Sciatic nerve (tissue), 2 donors: ENCODE data around the gene LRRC15. TPM values are rescaled to one million over a fixed set of nuclear protein-coding genes. Genes with fewer than 3 reads are reported as not detected.

ENCODE experiments used
- ATAC-seq: fragments of 200-7000 bp; cut with Tn5 transposase; one replicate; pipeline ENCODE4 v1.9.1; 2020; ENCODE audit warnings: mild to moderate bottlenecking, moderate library complexity
- DNase-seq: peaks from one replicate; pipeline ENCODE4 v3.0.0-alpha.2; 2020; ENCODE audit warnings: low spot score
- intact Hi-C: fragments of 100-400 bp; cut with DNase I; formaldehyde crosslinking; loops from one replicate; pipeline ENCODE4 v1.14.2; 2022
- total RNA-seq: library from RNA; stranded (reverse); fragmentation: NEBNext Ultra II Directional; extraction: Animal tissue kit (Norgen Biotek cat#: 25700); gene quantifications from one replicate; pipeline ENCODE4 v1.2.1, GENCODE V29; 2021
- donor health status: DM: no; HTN: no; CAD: no.
- donor health status: DM: no; HTN: no; CAD: no.

Gene LRRC15
- total RNA-seq, 1 donor from 2014 or later: 0.18 TPM

DNA sequence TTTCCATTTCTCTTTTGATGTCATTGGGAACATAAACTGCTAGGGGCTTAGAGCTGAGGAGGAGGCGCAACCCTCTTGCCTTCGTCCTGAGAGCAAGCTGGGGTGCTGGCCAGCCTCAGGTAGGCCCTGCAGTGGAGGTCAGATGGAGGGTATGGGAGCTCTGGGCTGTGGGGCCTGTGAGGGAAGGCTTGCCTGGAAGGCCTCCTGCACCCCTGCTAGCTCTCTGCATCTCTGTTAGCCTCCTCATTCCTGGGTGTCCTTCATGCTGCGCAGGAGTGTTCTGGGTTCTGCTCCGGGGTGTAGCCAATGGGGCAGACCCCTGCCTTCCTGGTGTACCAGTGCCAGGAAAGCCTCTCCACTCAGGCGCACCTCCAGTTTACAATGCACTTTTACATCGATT is 17.7 kb upstream of the LRRC15 start:
- intact Hi-C loops: no loop called here
- no peak for ATAC-seq
- no peak for DNase-seq

DNA sequence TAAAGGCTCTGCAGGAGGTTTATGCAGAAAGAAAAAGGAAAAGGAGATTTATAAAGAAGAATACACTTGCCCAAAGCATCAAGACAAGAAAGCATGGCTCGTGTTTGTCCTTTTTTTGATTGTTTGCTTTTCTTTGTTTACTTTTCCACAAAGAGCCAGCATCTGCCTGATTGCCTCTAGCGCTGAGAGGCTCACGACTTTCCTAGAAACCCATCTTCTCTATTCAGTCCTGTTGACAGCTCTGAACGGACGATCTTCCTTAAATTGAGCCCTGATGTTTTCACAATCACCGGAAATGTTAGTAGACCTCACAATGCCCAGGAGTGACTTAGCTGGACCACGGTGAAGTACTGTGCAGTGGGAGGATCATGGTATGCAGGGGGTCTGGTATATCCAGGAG is 17.1 kb upstream of the LRRC15 start:
- DNase-seq (no peak), ATAC-seq (no peak)
- intact Hi-C loops: no loop called here

DNA sequence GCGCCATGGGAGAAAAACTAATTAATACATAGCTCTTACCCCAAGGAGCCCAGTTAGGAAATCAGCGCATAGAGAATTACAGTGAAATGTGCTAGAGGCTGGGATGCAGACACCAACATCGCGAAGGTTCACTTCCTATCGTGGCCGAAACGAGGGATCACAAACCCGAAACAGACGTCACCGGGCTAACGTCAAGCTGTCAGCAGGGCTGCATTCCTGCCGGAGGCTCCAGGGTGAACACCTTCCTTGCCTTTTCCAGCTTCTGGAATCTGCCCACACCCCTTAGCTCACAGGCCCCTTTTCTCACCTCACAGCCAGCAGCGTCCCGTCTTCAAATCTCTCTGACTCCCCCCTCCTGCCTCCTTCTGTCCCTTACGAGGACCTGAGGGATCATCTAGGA is 16.5 kb upstream of the LRRC15 start:
- intact Hi-C loops: no loop called here
- no peak for ATAC-seq
- DNase-seq: no peak

DNA sequence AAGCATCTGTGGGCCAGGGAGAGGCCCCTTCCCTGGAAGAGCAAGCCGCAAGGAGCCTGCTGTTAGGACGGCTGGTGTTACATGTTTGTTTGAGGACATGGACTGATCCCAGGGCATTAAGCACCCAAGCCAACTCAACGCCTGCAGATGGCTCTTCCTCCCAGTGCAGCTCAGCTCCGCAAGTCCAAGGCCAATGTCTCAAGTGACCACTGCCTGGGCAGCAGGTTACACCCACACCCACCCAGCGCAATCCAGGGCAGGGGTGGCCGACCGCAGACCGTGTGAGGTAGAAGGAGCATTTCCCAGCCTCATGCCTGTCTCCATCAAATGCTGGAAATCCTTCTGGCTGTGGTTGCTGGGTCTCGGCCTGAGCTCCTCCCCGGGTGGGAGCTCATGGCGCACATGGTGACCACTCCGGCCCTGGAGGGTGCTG is 15.0 kb upstream of the LRRC15 start:
- no peak for DNase-seq
- intact Hi-C loops: no loop called here
- ATAC-seq: no peak

DNA sequence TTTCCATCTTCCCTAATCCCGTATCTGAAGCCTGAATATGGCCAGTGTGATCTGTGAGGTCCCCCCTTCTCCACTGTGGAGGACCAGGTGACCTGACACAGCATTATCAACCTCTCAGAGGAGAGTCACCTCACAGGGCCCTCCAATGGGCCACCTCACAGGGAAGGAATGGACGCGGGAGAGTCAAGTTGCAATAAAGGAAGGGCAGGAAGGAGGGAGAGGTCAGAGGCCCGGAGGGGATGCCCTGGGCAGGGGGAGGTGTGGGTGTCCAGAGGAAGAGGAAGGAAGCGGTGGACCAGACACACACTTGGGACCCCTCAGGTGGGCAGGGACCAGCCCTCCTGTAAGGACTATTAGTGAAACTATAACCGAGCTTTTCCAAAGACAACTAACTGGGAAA is 14.6 kb upstream of the LRRC15 start:
- DNase-seq (no peak), ATAC-seq (no peak)
- intact Hi-C loops: no loop called here

DNA sequence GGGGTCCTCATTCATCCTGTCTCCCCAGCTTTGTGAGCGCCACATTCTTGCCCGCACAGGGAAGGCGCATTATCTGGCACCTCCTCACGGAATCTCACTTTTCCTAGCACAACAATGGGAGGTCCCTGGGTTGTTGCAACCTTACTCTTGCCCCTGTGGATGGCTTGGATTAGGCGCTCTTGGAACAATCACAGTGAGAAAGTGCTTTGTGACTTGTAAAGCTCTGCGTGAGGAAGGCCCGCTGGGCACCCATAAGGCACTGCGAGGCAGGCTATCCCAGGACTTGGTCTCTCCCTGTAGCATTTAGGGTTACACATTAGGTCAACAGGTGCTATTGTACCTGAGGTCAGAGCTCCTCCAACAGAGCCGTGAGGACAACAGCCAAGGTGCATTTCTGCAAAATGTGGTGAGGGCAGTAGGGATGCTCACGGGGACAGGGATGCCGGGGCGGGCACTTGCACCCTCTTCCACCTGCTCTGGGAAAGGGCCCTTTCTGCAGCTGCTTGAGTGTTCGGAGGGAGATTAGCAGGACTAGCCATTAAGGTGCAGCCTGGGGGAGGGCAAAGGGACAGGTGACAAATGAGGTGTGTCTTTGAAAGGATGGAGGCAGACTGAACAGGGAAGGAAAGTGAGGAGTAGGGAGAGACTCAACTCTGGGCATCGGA is 13.9 kb upstream of the LRRC15 start:
- DNase-seq (no peak), ATAC-seq (no peak)
- intact Hi-C loops: no loop called here

DNA sequence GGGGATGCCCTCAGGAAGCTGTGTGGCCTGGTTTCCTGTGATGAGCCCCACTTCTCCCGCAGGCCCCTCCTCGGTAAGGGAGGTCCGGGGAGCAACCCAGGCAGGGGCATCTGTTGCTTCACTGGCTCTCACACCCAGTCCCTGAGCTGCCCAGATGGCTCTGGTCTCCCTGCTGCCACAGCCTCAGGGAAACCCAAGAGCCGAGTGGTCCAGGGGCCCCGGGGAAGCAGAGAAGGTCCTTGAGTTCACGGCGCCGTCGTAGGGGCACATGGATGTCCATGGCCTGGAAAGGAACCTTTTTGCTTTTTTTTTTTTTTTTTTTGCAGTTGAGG is 13.3 kb upstream of the LRRC15 start:
- ATAC-seq (no peak), DNase-seq (no peak)
- intact Hi-C loops: no loop called here

DNA sequence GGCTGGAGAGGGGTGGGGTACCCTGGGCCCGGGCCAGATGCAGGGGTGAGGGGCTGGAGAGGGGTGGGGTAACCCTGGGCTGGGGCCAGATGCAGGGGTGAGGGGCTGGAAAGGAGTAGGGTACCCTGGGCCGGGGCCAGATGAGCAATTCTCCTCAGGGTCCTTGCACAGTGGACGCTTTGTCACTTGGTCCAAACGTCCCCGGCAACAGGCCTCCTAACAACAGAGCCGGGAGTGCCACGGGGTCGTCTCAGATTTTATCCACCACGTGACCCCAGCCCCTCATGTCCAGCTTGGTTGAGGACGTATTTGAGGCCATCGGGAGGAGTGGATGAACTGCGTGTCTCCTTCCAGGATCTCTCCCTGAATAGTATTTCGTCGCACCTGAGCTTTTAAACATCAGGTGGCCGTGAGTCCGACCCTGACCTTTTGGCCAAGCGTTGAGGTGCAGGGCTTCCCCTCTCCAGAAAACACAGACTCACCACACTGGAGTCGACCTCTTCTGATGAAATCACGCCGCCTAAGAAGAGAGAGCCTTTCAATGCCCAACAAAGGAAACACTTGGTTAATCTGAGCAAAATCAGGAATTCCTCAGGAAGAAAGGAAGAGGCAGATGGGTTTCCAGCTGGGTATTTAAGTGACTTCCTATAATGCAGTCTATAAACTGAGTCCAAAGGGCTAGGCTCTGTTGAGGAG is 12.8 kb upstream of the LRRC15 start:
- DNase-seq (no peak), ATAC-seq (no peak)
- intact Hi-C loops: no loop called here

DNA sequence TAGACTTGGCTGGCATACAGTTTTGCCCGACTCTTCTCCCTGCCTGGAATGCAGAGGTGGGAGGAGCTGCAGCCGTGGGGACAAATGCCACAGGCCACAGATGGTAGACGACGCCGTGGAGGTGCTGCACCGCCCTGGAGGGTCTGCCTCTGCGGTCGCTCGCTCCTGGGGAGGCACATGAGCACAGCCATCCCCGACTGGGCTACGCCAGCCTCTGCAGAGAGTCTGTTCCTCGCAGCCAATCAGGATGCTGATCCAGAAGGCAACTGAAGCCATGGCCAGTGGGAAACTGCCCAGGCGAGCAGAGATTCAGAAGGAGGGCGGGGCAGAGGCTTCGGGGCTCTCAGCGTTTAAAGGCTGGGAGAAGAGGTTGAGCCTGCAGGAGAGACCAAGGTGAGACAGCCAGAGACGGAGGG is 11.9 kb upstream of the LRRC15 start:
- intact Hi-C loops: no loop called here
- DNase-seq: no peak
- ATAC-seq: no peak

DNA sequence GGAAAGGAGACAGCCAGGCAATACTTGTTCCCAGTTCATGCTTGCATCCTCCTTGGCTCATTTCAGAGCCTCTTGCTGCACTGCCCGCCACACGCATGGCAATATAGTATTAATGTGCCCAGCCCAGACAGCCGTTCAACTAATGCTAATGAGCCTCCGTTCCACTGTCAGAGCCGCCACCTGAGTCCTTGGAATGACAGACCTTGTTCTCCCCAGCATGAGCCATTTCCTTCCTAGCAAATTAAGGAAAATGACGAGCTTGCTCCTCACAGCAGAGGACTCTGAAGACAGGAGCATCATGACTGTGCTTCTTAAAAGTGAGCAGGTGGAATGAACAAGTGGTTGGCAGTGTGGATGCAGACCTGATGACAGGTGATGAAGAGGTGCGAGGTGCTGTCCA is 10.8 kb upstream of the LRRC15 start:
- DNase-seq (no peak), ATAC-seq (no peak)
- intact Hi-C loops: no loop called here

DNA sequence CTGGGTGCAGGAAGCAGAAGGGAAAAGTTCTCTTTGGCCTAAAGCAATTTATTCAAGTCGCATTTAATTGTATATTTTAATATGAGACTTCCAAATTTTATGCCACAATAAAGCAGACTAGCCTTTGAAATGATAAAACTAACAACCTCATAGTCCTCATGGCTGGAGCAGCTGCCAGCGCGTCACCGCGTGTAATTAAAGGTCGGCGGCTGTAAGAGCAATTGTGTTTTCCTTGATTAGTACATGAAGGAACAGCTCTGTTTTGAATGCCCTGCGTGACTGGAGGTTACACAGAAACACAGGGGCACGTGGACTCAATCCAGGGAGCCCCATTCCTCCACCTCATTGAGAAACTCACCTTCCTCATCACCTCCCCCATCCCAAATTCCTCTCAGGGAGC is 10.1 kb upstream of the LRRC15 start:
- ATAC-seq (no peak), DNase-seq (no peak)
- intact Hi-C loops: no loop called here

DNA sequence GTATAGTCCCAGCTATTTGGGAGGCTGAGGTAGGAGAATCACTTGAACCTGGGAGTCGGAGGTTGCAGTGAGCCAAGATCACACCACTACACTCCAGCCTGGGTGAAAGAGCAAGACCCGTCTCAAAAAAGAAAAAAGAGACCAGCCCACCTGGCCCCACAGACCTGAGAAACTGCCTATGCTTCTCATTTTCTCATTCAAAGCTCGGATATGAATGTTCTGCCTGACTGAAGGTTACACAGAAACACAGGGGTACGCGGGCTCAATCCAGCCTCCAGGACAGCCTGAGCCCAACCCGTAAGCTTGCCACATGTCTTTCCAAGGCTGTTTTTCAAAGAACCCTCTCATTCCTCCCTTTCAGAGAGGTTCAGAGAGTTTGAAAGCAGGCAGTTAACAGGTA is 9.7 kb upstream of the LRRC15 start:
- ATAC-seq (no peak), DNase-seq (no peak)
- intact Hi-C loops: no loop called here

DNA sequence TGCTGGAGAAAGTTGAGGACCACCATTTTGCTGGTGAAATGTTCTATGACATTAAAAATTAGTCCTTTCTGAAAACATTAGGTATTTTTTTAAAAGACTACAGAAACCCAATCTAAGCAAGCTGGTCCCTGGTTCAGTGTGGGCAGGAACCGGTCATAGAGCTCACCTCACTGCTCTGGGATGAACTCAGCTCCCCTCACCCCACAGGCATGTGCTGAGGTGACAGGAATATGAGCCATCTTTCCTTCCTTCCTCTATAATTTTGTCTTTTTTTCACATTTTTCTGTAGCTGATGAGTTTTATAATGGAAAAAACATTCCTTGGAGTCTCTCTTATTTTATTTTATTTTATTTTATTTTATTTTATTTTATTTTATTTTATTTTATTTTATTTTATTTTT is 8.2 kb upstream of the LRRC15 start:
- ATAC-seq: no peak
- intact Hi-C loops: no loop called here
- no peak for DNase-seq

DNA sequence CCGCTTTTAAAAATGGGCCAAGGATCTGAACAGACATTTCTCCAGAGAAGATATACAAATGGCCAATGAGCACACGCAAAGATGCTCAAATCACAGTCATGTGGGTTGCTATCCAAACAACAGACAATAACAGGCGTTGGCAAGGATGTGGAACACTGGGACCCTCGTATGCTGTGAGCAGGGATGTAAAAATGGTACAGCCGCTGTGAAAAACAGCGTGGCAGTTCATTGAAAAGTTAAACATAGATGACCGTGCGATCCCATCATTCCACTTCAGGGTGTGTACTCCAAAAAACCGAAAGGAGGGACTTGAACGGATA is 6.7 kb upstream of the LRRC15 start:
- DNase-seq (no peak), ATAC-seq (no peak)
- intact Hi-C loops: no loop called here

DNA sequence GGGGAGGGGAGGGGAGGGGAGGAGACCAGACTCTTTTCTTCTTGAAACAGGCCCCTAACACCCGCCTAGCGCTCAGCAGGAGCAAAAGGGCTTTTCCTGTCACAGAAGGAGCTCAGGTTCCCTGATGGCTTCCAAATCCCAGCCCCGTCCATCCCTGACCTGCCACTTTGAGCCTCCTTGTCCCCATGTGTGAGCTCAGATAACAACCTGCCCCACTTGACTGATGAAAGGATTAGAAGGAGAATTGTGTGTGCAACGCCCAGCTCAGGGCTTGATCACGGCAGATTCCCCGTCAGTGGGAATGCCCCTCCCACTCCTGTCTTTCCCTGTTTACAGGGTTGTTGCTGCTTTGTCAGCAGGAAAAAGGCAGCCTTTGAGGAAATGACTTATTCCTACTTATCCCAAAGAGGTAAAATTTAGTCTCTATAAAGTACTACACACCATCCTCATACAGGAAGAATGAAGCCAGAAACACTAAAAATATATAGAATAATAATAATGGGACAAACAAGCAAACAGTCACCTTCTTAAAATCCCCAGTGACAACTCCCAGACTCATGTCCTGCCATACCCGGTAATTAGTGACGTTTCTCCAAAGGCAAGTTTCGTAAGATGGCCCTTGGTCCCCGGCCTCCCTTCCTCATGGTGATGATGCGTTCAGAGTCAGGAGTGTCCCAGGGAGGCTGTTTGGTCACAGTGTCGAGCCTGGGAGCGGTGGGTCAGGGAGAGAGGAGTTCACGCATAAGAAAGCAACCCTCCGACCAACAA is 6.1 kb upstream of the LRRC15 start:
- no peak for DNase-seq
- intact Hi-C loops: no loop called here
- ATAC-seq: no peak

DNA sequence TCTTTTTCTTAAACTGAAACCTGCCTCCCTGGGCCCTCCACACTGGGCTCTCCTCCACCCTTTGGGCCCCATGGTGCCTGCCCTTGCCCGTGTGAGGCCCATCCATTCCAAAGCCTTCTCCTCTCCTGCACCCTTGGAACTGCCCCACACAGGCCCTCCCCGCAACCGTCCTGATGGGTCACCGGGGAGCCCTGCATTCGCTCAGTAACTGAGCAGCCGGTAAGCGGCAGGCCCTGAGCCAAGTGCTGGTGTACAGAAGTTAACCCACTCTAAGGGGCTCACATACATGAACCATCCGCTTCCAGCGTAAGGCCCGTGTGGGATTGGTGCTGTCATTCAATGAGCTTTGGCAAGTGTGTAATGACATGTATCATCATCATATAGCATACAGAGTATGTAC is 5.4 kb upstream of the LRRC15 start:
- DNase-seq (no peak), ATAC-seq (no peak)
- intact Hi-C loops: no loop called here

DNA sequence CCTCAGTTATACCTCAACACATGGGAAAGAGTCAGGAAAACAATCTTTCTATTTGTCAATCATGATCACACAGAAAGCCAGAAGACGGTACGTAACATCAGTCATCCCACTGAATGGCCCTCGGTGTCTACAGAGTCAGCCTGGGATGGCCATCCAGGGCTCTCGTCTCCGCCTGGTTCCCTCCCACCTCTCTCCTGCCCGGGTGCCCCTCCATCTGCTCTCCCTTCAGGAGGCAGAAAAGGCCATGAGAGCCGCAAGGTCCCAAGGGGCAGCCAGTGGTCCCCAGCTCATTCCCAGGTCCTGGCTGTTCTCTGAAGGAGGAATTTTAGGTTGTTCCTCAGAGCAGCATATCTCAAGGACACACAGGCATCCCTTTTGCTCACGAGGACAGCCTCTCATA is 4.4 kb upstream of the LRRC15 start:
- intact Hi-C loops: no loop called here
- no peak for DNase-seq
- ATAC-seq: no peak

DNA sequence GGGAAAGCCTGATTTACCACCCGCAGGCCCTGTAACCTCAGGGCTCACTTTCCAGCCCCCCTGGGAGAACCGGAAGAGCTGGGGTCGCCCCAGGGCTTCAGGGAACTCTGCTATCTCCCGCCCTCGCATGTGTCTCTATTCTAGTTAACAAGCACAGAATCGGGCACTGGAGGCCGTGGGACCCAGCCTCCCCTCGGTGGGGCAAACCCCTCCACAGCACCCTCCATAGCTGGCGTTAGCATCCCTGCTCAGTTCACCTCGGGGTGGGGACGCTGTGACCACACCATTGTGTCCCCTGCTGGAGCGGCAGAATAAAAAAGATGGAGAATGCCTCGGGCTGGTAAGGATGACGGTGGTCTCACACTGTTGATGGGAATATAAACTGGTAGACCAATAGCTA is 3.5 kb upstream of the LRRC15 start:
- ATAC-seq (no peak), DNase-seq (no peak)
- intact Hi-C loops: no loop called here

DNA sequence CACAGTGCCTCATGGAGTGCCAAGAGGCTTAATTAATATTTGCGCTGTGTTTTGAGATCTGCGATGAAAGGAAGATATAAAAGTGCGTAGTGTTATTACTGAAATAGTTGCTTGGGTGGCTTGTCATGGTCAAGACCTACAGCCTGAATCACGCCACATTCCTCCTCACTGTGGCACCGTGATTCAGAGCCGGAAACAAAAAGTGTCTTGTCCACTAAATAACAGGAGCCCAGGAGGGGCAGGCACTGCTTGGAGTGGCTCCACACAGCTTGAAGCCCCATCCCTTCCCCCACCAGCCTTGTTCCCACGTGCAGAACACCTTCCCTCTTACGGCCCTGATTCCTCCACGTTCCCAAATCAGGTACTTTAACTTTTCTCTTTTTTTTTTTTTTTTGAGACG is 1.2 kb upstream of the LRRC15 start:
- ATAC-seq (no peak), DNase-seq (no peak)
- intact Hi-C loops: no loop called here

DNA sequence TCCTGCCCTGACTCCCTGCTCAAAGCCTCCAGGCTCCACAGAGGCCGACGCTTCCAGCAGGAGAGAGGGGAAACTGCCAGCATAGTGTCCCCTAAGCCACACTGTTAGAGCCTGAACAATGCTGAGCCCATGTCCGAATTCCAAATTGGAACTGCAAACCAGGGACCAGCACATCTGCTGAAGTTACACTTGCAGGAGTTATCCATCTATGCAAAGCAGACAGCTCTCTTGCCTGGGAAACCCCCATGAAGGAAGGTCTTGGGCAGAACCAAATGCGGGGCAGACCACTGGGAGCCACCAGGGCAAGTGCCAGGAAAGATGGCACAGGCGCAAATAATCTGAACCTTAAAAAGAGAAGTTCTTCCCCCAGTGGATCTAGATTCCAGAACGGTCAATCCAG is 625 bp downstream of the LRRC15 start:
- intact Hi-C loops: no loop called here
- no peak for DNase-seq
- no peak for ATAC-seq
